ENCODE measurements around the gene GLS.

DNA sequence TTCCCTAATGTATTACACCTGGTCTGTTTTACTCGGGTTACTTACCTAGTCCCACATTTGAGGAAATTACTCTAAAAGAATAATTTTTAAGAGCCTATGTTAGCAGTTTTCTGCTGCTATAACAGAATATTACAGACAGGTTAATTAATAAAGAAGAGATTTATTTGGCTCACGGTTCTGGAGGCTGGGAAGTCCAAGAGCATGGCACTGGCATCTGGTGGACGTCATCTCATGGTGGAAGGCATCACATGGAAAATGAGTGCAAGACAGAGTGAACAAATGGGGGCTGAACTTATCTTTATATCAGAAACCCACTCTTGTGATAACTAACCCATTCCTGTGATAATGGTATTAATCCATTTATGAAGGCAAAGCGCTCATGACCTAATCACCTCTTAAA, 12.8 kb upstream of the GLS start:
- TF ChIP-seq EZH2phosphoT487 (IDR thresholded peaks at IDR 0.05; ENCODE audit: borderline replicate concordance) (no peak), CTCF (conservative IDR thresholded peaks at IDR 0.05; ENCODE audit: low read length) (no peak)

Measured in Loucy (cell line).